ENCODE results near the gene GPHN. TPM values are rescaled to one million over a fixed set of nuclear protein-coding genes. Genes with fewer than 3 reads are reported as not detected.

The GPHN gene
- total and polyA plus RNA-seq, 4 donors, result 9.1 to 57.6 (median 33.9) TPM

DNA sequence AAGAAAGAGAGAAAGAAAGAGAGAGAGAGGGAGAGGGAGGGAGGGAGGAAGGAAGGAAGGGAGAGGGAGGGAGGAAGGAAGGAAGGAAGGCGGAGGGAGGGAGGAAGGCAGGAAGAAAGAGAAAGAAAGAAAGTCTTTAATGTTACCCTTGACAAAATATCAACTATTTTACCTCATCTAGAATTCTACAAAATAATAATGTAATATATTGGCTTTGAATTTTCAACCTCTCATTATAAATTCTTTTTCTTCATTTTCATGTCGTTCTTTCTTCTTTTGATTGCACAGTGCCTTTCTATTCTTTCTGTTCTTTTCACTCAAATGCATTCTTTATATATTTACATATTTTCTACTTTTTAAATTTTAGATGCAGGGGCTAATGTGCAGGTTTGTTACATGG, 621.8 kb downstream of the GPHN start:
- no peak overlapping the region for H3K27ac ChIP-seq (ENCODE audit: low read depth in 1 of 2, low read length in 1 of 2)

DNA sequence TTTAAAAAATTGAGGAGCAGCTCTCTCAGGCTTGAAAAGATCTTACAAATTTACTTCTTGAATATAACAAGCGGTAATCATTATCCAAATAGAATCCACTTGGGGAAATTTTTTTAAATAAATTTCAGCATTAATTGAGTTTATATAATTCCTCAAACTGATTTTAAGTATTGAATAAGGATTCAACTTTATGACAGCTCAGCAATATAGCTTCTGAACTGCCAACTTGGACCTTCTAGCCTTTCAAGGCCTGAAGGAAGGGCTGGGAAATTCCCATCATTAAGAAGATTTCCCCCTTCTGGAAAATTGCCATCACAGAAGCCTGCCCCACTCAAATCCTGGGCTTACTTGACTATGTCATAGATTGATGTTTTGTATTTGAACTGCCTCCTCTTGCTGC, 623.7 kb downstream of the GPHN start:
- H3K36me3 ChIP-seq (ENCODE audit: control insufficient read depth in 4 of 4, insufficient read depth in 4 of 4, low read length in 4 of 4), result no peaks in the 10 kb centered on the region
- no peak overlapping the region for H3K27ac ChIP-seq (ENCODE audit: low read depth in 1 of 2, low read length in 1 of 2)
- no peak for DNase-seq
- H3K9ac ChIP-seq (ENCODE audit: insufficient read depth in 1 of 2, low read length in 2 of 2), result no peak overlapping the region
- TF ChIP-seq, protein P1, sequence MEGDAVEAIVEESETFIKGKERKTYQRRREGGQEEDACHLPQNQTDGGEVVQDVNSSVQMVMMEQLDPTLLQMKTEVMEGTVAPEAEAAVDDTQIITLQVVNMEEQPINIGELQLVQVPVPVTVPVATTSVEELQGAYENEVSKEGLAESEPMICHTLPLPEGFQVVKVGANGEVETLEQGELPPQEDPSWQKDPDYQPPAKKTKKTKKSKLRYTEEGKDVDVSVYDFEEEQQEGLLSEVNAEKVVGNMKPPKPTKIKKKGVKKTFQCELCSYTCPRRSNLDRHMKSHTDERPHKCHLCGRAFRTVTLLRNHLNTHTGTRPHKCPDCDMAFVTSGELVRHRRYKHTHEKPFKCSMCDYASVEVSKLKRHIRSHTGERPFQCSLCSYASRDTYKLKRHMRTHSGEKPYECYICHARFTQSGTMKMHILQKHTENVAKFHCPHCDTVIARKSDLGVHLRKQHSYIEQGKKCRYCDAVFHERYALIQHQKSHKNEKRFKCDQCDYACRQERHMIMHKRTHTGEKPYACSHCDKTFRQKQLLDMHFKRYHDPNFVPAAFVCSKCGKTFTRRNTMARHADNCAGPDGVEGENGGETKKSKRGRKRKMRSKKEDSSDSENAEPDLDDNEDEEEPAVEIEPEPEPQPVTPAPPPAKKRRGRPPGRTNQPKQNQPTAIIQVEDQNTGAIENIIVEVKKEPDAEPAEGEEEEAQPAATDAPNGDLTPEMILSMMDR (IDR thresholded peaks at IDR 0.05; ENCODE audit: control extremely low read depth, extremely low read depth), result no peak
- ATAC-seq (ENCODE audit: insufficient read depth, low FRiP score), result no peak
- H3K27me3 ChIP-seq (ENCODE audit: control insufficient read depth in 3 of 3, insufficient read depth in 3 of 3, low read length in 2 of 3), result no peaks in the 10 kb centered on the region
- H3K4me3 ChIP-seq, result no peak overlapping the region
- no peaks in the 10 kb centered on the region for H3K9me3 ChIP-seq (ENCODE audit: control insufficient read depth in 4 of 4, insufficient read depth in 3 of 4, low read length in 3 of 4)
- no peaks in the 10 kb centered on the region for H3K4me1 ChIP-seq (ENCODE audit: control insufficient read depth in 5 of 5, insufficient read depth in 5 of 5, low read length in 5 of 5)
- WGBS, 2 donors, result 97 to 98% methylated on average over 1 of the region's 1 CpG

More for the DNA sequence above, 621.8 kb downstream of the GPHN start:
- WGBS, 2 donors, result 89 to 93% methylated on average over 2 of the region's 2 CpGs
- no peaks in the 10 kb centered on the region for H3K4me1 ChIP-seq (ENCODE audit: control insufficient read depth in 5 of 5, insufficient read depth in 5 of 5, low read length in 5 of 5)
- no peaks in the 10 kb centered on the region for H3K9me3 ChIP-seq (ENCODE audit: control insufficient read depth in 4 of 4, insufficient read depth in 3 of 4, low read length in 3 of 4)
- no peak overlapping the region for H3K4me3 ChIP-seq
- no peaks in the 10 kb centered on the region for H3K27me3 ChIP-seq (ENCODE audit: control insufficient read depth in 3 of 3, insufficient read depth in 3 of 3, low read length in 2 of 3)
- H3K9ac ChIP-seq (ENCODE audit: insufficient read depth in 1 of 2, low read length in 2 of 2), result no peak overlapping the region
- ATAC-seq (ENCODE audit: insufficient read depth, low FRiP score), result no peak
- H3K36me3 ChIP-seq (ENCODE audit: control insufficient read depth in 4 of 4, insufficient read depth in 4 of 4, low read length in 4 of 4), result no peaks in the 10 kb centered on the region
- TF ChIP-seq, protein P1 (IDR thresholded peaks at IDR 0.05; ENCODE audit: control extremely low read depth, extremely low read depth), result no peak
- DNase-seq, result no peak

DNA sequence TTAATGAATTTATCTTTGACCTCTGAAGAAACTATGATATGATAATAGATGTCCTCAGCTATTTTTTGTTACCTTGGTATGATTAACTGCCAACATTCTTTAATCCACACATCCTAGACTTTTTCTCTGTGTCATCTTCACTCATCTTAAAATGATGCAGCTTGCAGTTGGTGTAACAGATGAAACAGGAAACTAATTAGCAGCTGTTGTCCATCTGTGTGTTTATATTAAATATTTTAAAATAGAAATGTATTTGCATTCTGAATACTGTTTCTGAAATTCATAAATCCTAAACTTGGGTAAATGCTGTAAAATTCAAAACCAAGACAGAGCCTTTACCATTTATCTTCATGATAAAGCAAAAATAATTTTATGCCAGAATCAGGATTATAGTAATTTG, 625.2 kb downstream of the GPHN start:
- Histone ChIP-seq H3K36me3 (ENCODE audit: control insufficient read depth in 4 of 4, insufficient read depth in 4 of 4, low read length in 4 of 4) (no peaks in the 10 kb centered on the region), H3K9ac (ENCODE audit: insufficient read depth in 1 of 2, low read length in 2 of 2) (no peak overlapping the region), H3K9me3 (ENCODE audit: control insufficient read depth in 4 of 4, insufficient read depth in 3 of 4, low read length in 3 of 4) (no peaks in the 10 kb centered on the region), H3K27me3 (ENCODE audit: control insufficient read depth in 3 of 3, insufficient read depth in 3 of 3, low read length in 2 of 3) (no peaks in the 10 kb centered on the region), H3K4me3 (no peak overlapping the region), H3K27ac (ENCODE audit: low read depth in 1 of 2, low read length in 1 of 2) (no peak overlapping the region), H3K4me1 (ENCODE audit: control insufficient read depth in 5 of 5, insufficient read depth in 5 of 5, low read length in 5 of 5) (no peaks in the 10 kb centered on the region)
- no peak for ATAC-seq (ENCODE audit: insufficient read depth, low FRiP score)
- no peak for DNase-seq
- TF ChIP-seq, protein P1 (IDR thresholded peaks at IDR 0.05; ENCODE audit: control extremely low read depth, extremely low read depth), result no peak

Data from lung (tissue), 12 donors.